HT-29 (cell line): ENCODE results near the gene CCDC82. TPM values are rescaled to one million over a fixed set of nuclear protein-coding genes. Genes with fewer than 3 reads are reported as not detected.
"Not testable (repeated sequence)": the region's sequence is repeated elsewhere in the genome, so short reads cannot be mapped to it uniquely, and the experiment has no call there.

Source experiments
- DNase-seq: peaks from one replicate; pipeline ENCODE4 v3.0.0-alpha.2; 2015; ENCODE audit warnings: low spot score
- total RNA-seq: library from RNA; depleted of rRNA; stranded (reverse); fragments of >200 nt; shearing (Covaris generic); gene quantifications from 2 replicates; pipeline ENCODE4 v1.2.3, GENCODE V29; 2014; rRNA removed

The CCDC82 gene
- total RNA-seq = 7.6 and 9.5 TPM in 2 replicates

DNA sequence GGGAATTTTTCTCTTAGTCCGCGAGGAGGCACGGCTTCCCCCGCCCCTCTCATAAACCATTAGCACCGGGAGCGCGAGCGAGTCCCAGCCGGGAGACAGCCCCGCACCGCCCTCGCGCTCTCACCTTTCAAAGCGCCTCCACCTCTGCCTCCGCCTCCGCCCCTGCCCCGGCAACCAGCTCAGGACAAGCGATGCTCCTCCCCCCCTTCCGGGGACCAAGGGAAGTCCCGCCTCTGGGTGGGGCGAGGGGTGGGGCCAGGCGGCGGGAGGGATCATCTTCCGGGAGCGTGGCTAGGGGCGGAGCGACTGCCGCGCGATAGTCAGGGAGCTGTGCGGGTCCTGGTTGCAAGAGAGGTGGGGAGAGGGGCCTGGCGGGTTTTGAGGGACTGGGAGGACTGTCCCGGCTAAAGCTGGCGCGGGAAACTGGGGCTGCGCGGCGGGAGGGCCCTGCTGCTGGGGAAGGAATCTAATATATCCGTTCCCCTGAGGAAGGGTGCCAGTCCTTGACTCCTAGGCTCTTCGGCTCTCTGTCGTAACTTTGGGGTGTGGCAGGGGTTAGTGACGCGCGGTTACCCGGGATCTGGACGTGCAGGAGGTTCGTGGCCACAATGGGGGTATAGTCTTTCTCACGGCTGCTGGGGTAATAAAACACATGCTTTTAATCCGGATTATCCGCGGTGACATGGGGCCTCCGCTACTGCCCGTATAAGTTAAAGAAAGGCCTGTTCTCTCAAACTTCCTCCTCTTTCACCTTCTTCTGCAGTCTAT is at the start of gene CCDC82, which contains the start of gene JRKL:
TSS of gene CCDC82 (minus strand) at position 193 of the 768 bp plus-strand sequence. CDS start 5,165 bp downstream, outside the sequence.
TSS of gene JRKL (plus strand) at position 294 of the 768 bp plus-strand sequence. CDS start 637 bp downstream, outside the sequence.
- DNase-seq = peak; percentile 99

DNA sequence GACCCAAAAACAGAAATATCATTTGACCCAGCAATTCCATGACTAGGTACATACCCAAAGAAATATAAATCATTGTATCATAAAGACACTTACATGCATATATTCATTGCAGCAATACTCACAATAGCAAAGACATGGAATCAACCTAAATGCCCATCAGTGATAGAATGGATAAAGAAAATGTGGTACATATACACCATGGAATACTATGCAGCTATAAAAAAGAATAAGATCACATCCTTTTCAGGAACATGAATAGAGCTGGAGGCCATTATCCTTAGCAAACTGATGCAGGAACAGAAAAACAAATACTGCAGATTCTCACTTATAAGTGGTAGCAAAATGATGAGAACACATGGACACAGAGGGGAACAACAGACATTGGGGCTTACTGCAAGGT is 42.9 kb upstream of the CCDC82 start:
- DNase-seq = not testable (repeated sequence)

DNA sequence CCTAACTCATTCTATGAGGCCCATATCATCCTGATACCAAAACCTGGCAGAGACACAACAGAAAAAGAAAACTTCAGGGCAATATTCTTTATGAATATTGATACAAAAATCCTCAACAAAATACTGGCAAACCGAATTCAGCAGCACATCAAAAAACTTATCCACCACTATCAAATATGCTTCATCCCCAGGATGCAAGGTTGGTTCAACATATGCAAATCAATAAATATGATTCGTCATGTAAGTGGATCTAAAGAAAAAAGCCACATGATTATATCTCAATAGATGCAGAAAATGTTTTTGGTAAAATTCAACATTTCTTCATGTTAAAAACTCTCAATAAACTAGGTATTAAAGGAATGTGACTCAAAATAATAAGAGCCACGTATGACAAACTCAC is 41.0 kb upstream of the CCDC82 start:
- no peak for DNase-seq

DNA sequence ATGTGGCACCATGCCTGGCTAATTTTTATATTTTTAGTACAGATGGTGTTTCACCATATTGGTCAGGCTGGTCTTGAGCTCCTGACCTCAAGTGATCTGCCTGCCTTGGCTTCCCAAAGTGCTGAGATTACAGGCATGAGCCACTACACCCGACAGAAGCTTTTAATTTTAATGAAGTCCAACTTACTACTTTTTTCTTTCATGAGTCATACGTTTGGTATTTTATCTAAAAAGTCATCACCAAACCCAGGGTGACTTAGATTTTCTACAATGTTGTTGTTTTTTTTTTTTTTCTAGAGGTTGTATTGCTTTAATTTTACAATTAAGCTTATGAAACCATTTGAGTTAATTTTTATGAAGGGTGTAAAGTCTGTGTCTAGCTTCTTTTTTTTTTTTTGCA is 35.0 kb upstream of the CCDC82 start:
- DNase-seq = no peak

DNA sequence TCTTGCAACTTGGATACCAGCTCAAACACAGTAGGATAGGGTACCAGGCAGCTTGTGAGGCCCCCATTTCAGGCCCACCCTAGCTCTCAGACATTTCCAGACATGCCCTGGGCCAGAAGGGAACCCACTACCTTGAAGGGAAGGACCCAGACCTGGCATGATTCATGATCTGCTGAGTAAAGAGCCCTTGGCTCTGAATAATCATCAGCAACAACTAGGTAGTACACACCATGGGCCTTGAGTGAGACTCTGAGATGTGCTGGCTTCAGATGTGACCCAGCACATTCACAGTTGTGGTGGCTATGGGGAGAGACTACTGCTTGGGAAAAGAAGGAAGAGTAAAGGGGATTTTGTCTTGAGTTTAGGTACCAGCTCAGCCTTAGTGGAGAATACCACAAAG is 23.7 kb upstream of the CCDC82 start:
- no peak for DNase-seq

DNA sequence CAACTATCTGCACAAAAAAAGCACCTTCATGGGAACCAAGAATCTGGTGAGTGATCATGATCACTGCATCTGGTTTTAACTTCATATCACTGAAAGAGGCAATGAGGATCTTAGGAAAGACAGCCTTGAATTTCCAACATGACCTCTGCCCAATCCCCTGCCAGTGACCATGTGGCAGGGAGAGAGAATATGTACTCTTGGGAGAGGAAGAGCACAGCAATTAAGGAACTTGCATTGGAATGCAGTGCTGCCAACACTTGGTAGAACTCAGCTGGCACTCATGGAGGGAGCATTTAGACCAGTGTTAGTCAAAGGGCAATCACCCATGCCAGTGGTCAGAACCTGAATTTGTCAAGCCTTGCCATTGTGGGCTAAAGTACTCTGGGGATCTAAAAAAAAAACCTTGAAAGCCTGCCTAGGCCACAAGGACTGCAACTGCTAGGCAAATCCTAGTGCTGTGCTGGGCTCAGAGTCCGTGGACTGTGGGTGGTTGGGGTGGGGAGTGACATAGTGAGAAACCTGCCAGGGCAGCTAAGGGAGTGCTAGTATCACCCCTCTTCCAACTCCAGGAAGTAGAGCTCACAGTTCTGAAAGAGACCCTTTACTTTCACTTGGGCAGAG is 23.2 kb upstream of the CCDC82 start:
- peak; percentile 17 for DNase-seq

DNA sequence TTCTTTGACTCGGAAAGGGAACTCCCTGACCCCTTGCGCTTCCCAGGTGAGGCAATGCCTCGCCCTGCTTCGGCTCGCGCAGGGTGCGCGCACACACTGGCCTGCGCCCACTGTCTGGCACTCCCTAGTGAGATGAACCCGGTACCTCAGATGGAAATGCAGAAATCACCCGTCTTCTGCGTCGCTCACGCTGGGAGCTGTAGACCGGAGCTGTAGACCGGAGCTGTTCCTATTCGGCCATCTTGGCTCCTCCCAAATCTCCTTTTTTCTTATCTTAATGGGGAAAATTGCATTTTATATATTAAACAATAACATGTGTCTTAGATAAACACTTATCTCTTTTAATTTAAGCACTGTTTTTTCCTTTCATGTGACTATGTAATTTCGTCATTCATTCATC is 21.7 kb upstream of the CCDC82 start:
- DNase-seq = not testable (repeated sequence)

DNA sequence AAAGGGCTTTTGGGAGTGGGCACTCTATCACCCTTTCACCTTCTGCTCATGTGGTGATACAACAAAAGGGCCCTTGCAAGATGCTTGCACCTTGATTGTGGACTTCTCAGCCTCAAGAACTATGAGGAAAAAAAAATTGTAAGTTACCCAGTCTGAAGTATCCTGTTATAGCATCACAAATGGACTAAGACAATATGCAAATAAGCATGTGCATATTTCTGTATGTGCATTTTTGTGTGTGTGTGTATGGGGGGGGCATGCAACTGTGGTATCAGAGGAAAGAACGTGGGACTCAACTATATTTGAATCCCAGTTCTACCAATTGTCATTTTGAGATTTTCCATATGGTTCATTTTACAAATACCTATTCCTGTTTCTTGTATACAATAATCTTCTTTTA is 11.0 kb upstream of the CCDC82 start:
- no peak for DNase-seq

DNA sequence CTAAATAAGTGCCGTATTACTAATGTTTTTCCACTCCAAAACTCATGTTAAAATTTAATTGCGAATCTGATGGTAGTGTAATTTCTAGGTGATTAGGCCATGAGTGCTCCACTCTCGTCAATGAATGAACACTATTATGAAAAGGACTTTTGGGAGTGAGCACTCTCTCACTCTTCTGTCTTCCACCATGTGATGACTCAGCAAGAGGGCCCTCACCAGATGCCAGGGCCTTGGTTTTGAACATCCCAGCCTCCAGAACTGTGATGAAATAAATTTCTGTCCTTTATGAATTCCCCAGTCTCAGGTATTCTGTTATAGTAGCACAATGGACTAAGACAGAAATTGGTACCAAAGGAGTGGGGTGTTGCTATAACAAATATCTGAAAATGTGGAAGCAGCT is 8.2 kb upstream of the CCDC82 start:
- no peak for DNase-seq

DNA sequence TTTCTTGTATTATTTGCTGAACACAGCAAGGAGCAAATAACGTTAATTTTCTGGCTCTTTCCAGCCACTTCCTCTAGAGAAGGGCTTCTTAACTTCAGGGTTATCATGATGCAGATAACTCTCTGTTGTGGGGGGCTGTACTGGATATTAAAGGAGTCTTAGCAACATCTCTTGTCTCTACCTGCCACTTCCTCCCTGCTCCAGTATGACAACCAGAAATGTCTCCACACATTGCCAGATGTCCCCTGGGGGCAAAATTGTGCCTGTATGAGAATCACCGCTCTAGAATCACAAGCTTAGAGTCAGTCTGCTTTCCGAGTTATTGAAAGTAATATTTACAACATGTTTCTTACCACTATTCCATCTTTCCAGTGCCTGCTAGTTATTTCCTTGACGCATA is 6.9 kb upstream of the CCDC82 start:
- no peak for DNase-seq

DNA sequence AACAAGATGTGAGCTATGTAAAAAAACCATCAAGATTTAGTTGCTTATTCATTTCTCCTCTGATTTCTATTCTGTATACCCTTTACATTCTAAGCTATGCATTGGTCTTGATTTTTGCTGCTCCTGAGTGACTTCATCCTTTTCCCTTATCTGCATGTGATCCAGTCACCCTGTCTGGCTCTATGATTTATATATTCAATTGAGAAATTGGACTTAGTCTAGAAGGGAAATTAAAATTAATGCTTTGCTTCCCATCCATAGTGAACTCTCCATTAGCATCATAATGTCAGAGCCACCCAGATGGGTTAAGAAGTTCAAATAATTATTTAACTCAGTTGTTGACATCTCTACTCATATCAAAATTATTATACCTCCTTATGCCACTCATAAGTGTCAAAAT is 5.1 kb upstream of the CCDC82 start:
- no peak for DNase-seq

DNA sequence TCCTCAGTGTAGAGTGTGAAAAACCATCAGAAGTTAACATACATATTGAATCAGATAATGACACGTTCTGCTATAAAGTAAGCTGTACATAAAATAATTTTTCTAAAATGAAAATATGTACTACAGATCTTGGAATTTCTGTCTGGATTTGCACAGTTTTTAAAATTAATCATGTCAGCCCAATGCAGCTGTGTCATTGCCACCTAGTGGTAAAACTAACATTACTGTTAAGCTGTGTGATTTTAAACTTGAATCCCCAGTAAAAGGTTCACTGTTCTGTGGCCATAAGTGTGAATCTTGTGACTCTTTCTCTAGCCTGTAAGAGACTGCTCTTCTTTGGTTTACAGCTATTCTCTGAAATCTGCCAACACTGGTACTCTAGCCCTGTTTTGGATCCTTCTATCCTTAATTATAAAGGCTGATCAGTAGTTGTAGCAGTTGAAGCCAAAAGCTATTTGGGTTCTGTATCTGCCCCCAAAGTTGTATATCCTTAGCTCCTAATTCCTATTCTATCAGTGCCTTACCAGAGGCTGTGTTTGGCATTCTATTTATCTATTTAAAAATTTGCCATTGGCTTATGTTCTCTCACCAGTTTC is 4.1 kb upstream of the CCDC82 start:
- peak; percentile 74 for DNase-seq

DNA sequence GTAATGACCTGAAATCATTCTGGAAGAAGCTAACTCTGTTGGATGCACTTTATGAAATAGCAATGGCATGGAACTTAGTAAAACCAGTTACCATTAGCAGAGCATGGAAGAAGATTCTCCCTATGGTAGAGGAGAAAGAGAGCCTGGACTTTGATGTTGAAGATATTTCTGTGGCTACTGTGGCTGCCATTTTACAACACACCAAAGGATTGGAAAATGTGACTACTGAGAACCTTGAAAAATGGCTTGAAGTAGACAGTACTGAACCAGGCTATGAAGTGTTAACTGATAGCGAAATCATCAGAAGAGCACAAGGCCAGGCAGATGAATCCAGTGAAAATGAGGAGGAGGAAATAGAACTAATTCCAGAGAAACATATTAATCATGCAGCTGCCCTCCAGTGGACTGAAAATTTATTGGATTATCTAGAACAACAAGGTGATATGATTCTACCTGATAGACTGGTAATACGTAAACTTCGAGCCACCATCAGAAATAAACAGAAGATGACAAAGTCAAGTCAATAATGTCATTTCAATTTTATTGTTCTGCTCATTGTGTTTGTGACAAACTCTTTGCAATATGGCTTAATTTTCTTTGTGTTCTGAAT is 2.1 kb upstream of the CCDC82 start:
- DNase-seq = peak; percentile 64

DNA sequence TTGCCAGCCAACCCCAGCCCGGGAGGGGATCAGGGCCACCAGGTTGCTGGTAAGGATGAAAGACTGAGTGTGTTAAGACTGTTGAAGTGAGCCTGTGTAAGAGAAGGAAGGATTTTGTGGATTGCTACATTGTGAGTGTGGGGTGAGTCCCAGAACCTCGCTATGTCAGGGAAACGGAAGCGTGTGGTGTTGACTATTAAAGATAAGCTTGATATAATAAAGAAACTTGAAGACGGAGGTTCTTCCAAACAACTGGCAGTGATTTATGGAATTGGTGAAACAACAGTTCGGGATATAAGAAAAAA is 728 bp upstream of the CCDC82 start:
- DNase-seq = no peak

DNA sequence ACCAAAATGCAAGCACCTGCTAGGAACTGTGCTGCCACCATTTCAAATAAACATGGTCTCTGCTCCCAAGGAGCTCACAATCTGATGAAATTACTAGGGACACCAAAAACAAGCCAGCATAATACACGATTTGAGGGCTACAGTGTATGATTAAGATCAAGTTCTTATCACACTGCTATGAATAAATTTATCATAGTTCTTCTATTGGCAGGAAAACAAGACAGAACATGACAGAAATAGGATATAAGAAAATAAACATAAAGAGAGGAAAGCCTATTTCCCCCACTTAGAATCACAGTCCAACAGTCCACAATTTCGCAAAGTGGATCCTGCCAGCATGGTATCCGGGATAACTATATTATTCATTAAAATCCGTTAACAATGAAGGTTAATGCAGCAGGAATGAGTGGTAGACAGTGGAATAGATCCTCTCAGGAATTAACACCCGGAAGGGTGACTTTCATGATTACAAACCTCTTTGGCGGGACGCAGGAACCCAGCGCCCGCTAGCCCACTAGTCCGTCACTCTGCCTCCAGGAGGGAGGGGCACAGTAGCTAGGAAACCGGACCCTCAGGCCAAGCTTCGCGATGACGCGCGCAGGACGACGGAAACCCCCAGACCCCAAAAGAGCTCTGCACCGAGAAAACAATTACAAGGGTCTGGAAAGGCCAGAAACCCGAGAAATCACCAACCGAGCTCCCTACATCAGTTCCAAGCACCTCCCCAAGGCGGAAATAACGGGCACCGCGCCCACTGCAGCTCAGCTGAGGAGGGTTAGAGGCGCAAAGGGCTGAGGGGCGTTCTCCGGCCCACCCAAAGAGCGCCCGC is 607 bp downstream of the CCDC82 start:
- DNase-seq = no peak

DNA sequence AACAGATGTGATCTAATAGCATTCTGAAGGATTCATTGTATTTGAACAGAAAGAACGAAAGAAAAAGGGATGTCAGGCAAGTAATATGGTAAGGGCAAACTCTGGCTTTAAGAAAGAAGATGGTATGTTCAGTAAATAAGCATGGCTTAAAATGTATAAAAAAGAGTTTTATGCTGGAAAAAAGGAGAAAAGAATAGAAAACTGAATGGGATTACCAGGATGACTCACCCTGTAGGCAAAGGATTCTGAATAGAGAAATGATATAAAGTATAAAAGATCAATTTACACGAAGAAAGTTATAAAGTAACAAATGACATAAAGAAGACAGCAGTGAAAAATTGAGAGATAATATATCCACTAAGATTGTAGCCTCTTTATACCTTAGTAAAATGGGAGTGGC is 4.5 kb downstream of the CCDC82 start:
- DNase-seq = no peak

DNA sequence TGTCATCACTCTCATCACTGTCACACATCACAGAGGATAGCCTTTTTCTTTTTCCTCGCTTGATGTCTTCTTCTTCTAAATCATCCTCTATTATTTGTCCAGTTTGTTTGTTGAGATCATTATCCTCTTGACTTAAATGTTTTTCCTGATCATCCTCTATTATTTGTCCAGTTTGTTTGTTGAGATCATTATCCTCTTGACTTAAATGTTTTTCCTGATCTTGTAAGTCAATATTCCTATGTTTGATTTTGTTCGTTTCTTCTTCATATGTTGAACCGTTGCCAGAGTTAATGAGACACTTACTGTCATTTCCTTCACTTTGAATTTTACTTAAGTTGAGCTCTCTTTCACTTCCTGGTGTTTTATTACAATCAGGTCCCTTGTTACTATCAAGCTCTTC is 5.6 kb downstream of the CCDC82 start:
- DNase-seq = no peak

DNA sequence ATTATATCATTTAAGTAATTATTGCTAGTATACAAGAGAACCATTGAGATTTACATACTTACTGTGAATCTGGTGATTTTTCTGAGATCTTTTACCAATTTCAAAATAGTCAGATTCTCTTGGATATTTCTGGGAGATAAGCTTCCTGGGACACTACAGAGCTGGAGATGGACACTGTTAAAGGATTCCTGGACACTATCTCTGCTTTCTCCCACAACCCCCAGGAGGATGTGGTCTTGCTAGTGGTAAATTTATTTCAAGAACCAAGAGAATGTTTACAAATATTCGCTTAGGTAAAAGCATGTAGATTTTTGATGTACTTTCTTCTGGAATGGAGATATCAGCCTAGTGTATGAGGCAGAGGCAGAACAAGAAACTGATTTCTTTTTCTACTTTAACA is 12.9 kb downstream of the CCDC82 start:
- DNase-seq = no peak

DNA sequence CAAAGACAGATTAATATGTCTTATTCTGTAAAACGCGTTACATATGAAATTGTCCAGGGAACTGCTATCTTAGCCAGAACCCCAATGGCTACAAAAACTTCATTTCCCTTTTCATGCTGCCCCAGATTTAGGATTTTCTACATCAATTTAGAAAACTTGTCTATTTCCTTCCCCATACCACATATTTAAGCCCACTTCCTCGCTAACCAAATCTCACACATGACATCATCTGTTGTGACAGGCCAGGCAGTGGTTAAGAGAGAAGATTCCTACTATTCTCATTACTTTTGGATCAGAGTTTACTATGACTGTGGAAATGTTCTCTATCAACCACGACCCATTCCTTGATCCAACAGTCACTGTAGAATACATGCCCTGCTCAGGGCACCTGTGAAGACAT is 15.9 kb downstream of the CCDC82 start:
- DNase-seq = no peak

DNA sequence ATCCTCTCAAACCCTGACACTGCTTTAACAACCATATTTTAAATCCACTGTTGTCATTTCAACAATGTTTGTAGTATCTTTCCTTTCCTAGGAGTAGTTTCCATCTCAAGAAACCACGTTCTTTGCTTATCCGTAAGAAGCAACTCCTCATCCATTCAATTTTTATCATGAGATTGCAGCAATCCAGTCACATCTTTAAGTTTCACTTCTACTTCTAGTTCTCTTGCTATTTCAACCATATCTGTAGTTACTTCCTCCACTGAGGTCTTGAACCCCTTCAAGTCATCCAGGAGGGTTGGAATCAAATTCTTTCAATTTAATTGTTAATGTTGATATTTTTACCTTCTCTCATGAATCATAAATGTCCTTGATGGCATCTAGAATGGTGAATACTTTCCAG is 22.4 kb downstream of the CCDC82 start:
- no peak for DNase-seq

DNA sequence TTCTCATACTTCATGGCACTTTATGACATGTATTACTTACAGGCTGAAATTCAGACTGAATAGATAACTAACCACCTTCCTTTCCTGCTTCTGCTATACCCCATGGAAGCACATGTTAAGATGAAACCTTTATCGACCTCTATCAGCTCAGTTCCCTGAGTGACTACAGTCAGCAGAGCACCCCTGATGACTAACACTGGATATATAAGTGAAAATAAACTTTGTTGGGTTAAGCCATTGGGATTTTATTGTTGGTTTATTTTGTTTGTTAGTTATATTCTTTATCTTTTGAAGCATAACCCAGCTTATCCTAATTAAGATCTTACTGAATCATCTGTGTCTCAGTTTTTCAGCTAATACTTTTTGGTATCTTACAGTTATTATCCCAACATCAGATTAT is 23.7 kb downstream of the CCDC82 start:
- no peak for DNase-seq

DNA sequence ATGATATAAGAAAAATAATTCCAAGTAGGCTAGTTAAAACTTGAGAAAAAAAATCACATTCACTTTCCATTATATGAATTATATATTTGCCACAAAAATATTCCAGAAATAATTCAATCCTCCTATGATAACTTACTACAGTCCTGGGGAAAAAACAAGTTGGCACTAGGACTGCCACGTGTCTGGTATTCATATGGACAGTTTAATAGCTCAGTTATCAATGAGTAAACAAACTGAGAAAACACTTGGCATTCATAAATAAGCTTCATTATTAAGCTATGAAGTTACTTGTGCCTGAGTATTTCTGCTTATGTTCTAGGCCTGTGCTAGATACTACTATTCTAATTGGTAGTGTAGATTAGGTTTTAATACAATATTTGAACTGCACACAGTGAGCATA is 24.2 kb downstream of the CCDC82 start:
- DNase-seq = no peak
